Upper lobe of left lung (tissue), 4 donors: ENCODE data around the gene SLC7A6OS.

Experiments used
- POLR2A ChIP-seq, 4 donors: fragments of 450-650 bp; IDR thresholded peaks; one replicate each; pipeline ENCODE4 v1.5.1; 2016 to 2017; ENCODE audit warnings: antibody characterized with exemption in 4 of 4, mild to moderate bottlenecking in 2 of 4
- TF ChIP-seq, protein P1 (sequence below), 6 experiments: fragments of 450-650 bp in 4 of 6; fragments of 200-600 bp in 2 of 6; sonication (generic) in 2 of 6; IDR thresholded peaks; one replicate each; pipeline ENCODE4 v1.5.1; 2016 to 2019; ENCODE audit warnings: antibody characterized with exemption in 6 of 6

DNA sequence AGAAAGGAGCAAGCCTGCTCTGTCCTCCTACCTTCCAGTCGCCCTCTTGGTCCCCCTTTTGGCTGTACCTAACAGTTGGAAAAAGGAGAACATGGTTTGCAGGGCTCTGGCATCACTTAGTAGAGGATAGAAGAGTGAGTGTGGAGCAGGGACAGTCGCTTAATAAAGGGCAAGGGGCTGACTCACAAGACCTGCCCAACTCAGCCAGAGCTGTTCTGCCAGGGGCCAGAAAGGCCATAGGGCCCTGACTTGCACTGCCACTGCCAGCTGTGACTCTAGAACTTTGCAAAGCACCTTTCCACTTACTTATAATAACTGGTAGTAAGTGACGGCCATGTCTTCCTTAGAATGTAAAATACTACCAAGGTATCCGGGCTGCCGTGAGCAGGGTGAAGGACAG, 13.6 kb upstream of the SLC7A6OS start:
- TF ChIP-seq, protein P1, sequence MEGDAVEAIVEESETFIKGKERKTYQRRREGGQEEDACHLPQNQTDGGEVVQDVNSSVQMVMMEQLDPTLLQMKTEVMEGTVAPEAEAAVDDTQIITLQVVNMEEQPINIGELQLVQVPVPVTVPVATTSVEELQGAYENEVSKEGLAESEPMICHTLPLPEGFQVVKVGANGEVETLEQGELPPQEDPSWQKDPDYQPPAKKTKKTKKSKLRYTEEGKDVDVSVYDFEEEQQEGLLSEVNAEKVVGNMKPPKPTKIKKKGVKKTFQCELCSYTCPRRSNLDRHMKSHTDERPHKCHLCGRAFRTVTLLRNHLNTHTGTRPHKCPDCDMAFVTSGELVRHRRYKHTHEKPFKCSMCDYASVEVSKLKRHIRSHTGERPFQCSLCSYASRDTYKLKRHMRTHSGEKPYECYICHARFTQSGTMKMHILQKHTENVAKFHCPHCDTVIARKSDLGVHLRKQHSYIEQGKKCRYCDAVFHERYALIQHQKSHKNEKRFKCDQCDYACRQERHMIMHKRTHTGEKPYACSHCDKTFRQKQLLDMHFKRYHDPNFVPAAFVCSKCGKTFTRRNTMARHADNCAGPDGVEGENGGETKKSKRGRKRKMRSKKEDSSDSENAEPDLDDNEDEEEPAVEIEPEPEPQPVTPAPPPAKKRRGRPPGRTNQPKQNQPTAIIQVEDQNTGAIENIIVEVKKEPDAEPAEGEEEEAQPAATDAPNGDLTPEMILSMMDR (IDR thresholded peaks at IDR 0.05), result no peak
- no peak for TF ChIP-seq POLR2A (IDR thresholded peaks at IDR 0.05)
